CD4-positive, CD25-positive, alpha-beta regulatory T cell (primary cell): ENCODE results near the gene SART1. TPM values are rescaled to one million over a fixed set of nuclear protein-coding genes. Genes with fewer than 3 reads are reported as not detected.
A peak's percentile ranks its signal among the peaks of the same experiment; 100 is the strongest.

ENCODE experiments used
- ATAC-seq, 2 donors: fragments of 150-1000 bp; cut with Tn5 transposase; one replicate each; pipeline ENCODE4 v1.10.0; 2021; ENCODE audit warnings: low read depth in 2 of 2, moderate number of reproducible peaks in 2 of 2, moderate library complexity in 1 of 2
- DNase-seq, 3 donors: peaks; one replicate each; pipeline versions ENCODE4 v3.0.0 to v3.0.0-alpha.2; 2012 to 2022; ENCODE audit warnings: mixed read lengths in 1 of 3
- H3K27ac ChIP-seq: one replicate; pipeline ENCODE4 v1.7.0; 2013; ENCODE audit warnings: mild to moderate bottlenecking, low read length; ENCODE audit not compliant: insufficient read depth, poor library complexity, severe bottlenecking
- H3K27me3 ChIP-seq: one replicate; pipeline ENCODE4 v1.7.0; 2013; ENCODE audit warnings: low read length; ENCODE audit not compliant: control insufficient read depth, insufficient read depth
- H3K36me3 ChIP-seq: one replicate; pipeline ENCODE4 v1.7.0; 2013; ENCODE audit warnings: mild to moderate bottlenecking, low read length, moderate library complexity; ENCODE audit not compliant: control insufficient read depth, insufficient read depth
- H3K4me1 ChIP-seq: 2 replicates; pipeline ENCODE4 v1.7.0; 2013; ENCODE audit warnings: mild to moderate bottlenecking, low read length; ENCODE audit not compliant: insufficient read depth, control insufficient read depth, poor library complexity, severe bottlenecking
- H3K4me3 ChIP-seq: one replicate; pipeline ENCODE4 v1.7.0; 2013; ENCODE audit warnings: low read depth, mild to moderate bottlenecking, low read length, moderate library complexity
- H3K9me3 ChIP-seq, 2 experiments: 1 replicate in 1 of 2; 2 replicates in 1 of 2; pipeline ENCODE4 v1.7.0; 2013; ENCODE audit warnings: low read length in 2 of 2, mild to moderate bottlenecking in 1 of 2, moderate library complexity in 1 of 2; ENCODE audit not compliant: control insufficient read depth in 2 of 2
- H3K27ac Mint-ChIP-seq, 3 donors: one replicate each; pipeline ENCODE4 v1.8.0; 2020 to 2022; ENCODE audit warnings: mild to moderate bottlenecking in 3 of 3, mixed read lengths in 3 of 3, moderate library complexity in 2 of 3
- H3K27me3 Mint-ChIP-seq: one replicate; pipeline ENCODE4 v1.8.0; 2022; ENCODE audit warnings: mild to moderate bottlenecking, mixed read lengths
- H3K36me3 Mint-ChIP-seq: one replicate; pipeline ENCODE4 v1.8.0; 2020; ENCODE audit warnings: mixed read lengths
- H3K4me1 Mint-ChIP-seq, 4 donors: one replicate each; pipeline ENCODE4 v1.8.0; 2020 to 2022; ENCODE audit warnings: mixed read lengths in 4 of 4, mild to moderate bottlenecking in 1 of 4
- H3K4me3 Mint-ChIP-seq, 4 donors: one replicate each; pipeline ENCODE4 v1.8.0; 2020 to 2022; ENCODE audit warnings: mild to moderate bottlenecking in 4 of 4, mixed read lengths in 4 of 4, moderate library complexity in 3 of 4
- H3K9me3 Mint-ChIP-seq, 7 donors: one replicate each; pipeline ENCODE4 v1.8.0; 2020 to 2022; ENCODE audit warnings: mixed read lengths in 7 of 7, mild to moderate bottlenecking in 3 of 7, moderate library complexity in 2 of 7
- polyA plus RNA-seq, 4 donors: library from polyadenylated mRNA; unstranded; fragments of 300-500 nt; fragmentation: Illumina TruSeq; gene quantifications; one replicate each; pipeline ENCODE4 v1.2.3, GENCODE V29; 2021
- total RNA-seq: library from RNA; stranded (reverse); gene quantifications from one replicate; pipeline ENCODE4 v1.2.3, GENCODE V29; 2022

Gene SART1
- total and polyA plus RNA-seq, 5 donors from 2014 or later = 15.8 to 94.0 (median 21.6) TPM

- DNase-seq (no peak), ATAC-seq (no peak)
- no peak overlapping the region for H3K4me3 Mint-ChIP-seq
- Histone ChIP-seq H3K27ac (no peak overlapping the region), H3K4me1 (peaks cover under 1% of the 10 kb centered on the region), H3K9me3 (no peaks in the 10 kb centered on the region), H3K4me3 (no peak overlapping the region), H3K36me3 (no peaks in the 10 kb centered on the region), H3K27me3 (peaks cover 4% of the 10 kb centered on the region)
- peaks cover 4% of the 10 kb centered on the region for H3K27me3 Mint-ChIP-seq
- no peaks in the 10 kb centered on the region for H3K36me3 Mint-ChIP-seq
- no peaks in the 10 kb centered on the region for H3K9me3 Mint-ChIP-seq
- H3K4me1 Mint-ChIP-seq = peaks cover 0 to 8% (median 3%) of the 10 kb centered on the region in 4 donors
- H3K27ac Mint-ChIP-seq = no peak overlapping the region
These were observed 27.5 kb upstream of the SART1 start for GRCh38 chr11:65934014-65934413.

- no peak for DNase-seq
- Mint-ChIP-seq H3K9me3 (no peaks in the 10 kb centered on the region), H3K36me3 (no peaks in the 10 kb centered on the region), H3K27ac (no peak overlapping the region), H3K27me3 (peaks cover 4% of the 10 kb centered on the region), H3K4me3 (no peak overlapping the region), H3K4me1 (no peaks in the 10 kb centered on the region)
- no peak for ATAC-seq
- no peaks in the 10 kb centered on the region for H3K36me3 ChIP-seq
- H3K9me3 ChIP-seq = no peaks in the 10 kb centered on the region
- H3K4me3 ChIP-seq = no peak overlapping the region
- no peaks in the 10 kb centered on the region for H3K4me1 ChIP-seq
- no peak overlapping the region for H3K27ac ChIP-seq
- H3K27me3 ChIP-seq = peaks cover 4% of the 10 kb centered on the region
These were observed 23.8 kb upstream of the SART1 start for GRCh38 chr11:65937766-65938165.

DNA sequence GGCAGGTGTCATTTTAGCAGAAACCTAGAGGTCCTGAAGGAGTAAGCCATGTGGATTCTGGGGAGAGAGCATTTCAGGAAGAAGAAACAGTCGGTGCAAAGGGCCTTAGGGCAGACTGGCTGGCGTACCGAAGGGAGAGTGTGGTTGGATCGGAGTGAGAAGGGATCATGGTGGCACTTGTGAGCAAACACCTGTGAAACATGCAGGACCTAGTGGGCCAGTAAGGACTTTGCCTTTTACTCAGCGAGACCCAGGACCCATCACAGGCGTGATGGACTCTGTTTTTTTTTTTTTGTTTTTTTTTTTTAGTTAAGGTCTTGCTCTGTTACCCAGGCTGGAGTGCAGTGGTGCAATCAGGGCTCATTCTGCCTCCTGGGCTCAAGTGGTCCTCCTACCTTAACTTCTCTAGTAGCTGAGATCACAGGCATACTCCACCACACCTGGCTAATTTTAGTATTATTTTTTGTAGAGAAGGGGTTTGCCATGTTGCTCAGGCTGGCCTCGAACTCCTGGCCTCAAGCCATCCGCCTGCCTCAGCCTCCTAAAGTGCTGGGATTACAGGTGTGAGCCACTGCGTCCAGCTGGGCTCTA lies 19.7 kb upstream of the SART1 start:
- Mint-ChIP-seq H3K9me3 (no peaks in the 10 kb centered on the region), H3K4me3 (no peak overlapping the region), H3K27me3 (no peaks in the 10 kb centered on the region), H3K4me1 (no peaks in the 10 kb centered on the region), H3K27ac (peak overlapping the region in 1 of 3 donors; percentile 44), H3K36me3 (no peaks in the 10 kb centered on the region)
- Histone ChIP-seq H3K27me3 (peaks cover 4% of the 10 kb centered on the region), H3K27ac (no peak overlapping the region), H3K4me3 (no peak overlapping the region), H3K4me1 (no peaks in the 10 kb centered on the region), H3K36me3 (no peaks in the 10 kb centered on the region), H3K9me3 (no peaks in the 10 kb centered on the region)
- DNase-seq = no peak
- ATAC-seq = no peak

DNA sequence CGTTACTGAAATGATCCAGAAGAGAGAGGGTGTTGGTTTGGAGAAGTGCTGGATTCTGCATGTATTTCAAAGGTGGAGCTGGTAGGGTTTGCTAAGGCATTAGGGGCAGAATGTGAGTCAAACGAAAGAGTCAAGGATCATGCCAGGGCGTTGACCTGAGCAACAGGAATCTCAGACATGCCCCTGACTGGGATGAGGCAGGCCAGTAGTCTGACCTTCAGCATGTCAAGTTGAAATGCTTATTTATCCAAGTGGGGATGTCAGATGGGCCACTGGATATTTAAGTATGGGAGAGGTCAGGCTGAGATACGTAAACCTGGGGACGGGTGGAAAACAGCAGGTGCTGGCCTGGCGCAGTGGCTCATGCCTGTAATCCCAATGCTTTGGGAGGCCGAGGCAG lies 19.0 kb upstream of the SART1 start:
- no peak overlapping the region for H3K4me3 Mint-ChIP-seq
- DNase-seq = no peak
- no peaks in the 10 kb centered on the region for H3K36me3 ChIP-seq
- no peaks in the 10 kb centered on the region for H3K9me3 ChIP-seq
- ATAC-seq = no peak
- H3K27me3 ChIP-seq = peaks cover 2% of the 10 kb centered on the region
- no peak overlapping the region for H3K27ac ChIP-seq
- no peaks in the 10 kb centered on the region for H3K4me1 Mint-ChIP-seq
- no peaks in the 10 kb centered on the region for H3K9me3 Mint-ChIP-seq
- no peaks in the 10 kb centered on the region for H3K27me3 Mint-ChIP-seq
- no peaks in the 10 kb centered on the region for H3K36me3 Mint-ChIP-seq
- no peak overlapping the region for H3K4me3 ChIP-seq
- peak overlapping the region in 1 of 3 donors; percentile 9 for H3K27ac Mint-ChIP-seq
- no peaks in the 10 kb centered on the region for H3K4me1 ChIP-seq

GRCh38 chr11:65944191-65944590 lies 17.3 kb upstream of the SART1 start:
- Histone ChIP-seq H3K4me1 (no peaks in the 10 kb centered on the region), H3K9me3 (no peaks in the 10 kb centered on the region), H3K36me3 (no peaks in the 10 kb centered on the region), H3K4me3 (no peak overlapping the region), H3K27ac (no peak overlapping the region), H3K27me3 (no peaks in the 10 kb centered on the region)
- H3K36me3 Mint-ChIP-seq = no peaks in the 10 kb centered on the region
- H3K27me3 Mint-ChIP-seq = peaks cover 4% of the 10 kb centered on the region
- H3K9me3 Mint-ChIP-seq = no peaks in the 10 kb centered on the region
- H3K27ac Mint-ChIP-seq = no peak overlapping the region
- ATAC-seq (no peak), DNase-seq (no peak)
- H3K4me1 Mint-ChIP-seq = peaks cover 0 to 3% (median 0%) of the 10 kb centered on the region in 4 donors
- no peak overlapping the region for H3K4me3 Mint-ChIP-seq

DNA sequence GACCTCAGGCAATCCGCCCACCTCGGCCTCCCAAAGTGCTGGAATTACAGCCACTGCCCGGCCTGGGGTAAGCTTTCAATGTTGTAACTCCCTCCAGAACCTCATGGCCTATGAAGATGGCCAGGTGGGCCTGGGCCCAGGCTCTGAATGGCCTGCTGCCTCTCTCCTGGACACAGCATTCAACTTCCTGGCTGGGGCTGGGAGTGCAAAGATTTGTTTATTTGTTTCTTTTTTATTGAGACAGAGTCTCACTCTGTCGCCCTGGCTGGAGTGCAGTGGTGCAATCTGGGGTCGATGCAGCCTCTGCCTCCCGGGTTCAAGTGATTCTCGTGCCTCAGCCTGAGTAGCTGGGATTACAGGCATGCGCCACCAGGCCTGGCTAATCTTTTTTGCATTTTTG lies 16.8 kb upstream of the SART1 start:
- ATAC-seq = no peak
- H3K4me1 ChIP-seq = no peaks in the 10 kb centered on the region
- H3K27me3 ChIP-seq = no peaks in the 10 kb centered on the region
- H3K4me1 Mint-ChIP-seq = peaks cover 0 to 3% (median 0%) of the 10 kb centered on the region in 4 donors
- no peak overlapping the region for H3K4me3 ChIP-seq
- H3K27me3 Mint-ChIP-seq = peaks cover 5% of the 10 kb centered on the region
- H3K36me3 Mint-ChIP-seq = no peaks in the 10 kb centered on the region
- no peak overlapping the region for H3K27ac ChIP-seq
- H3K9me3 Mint-ChIP-seq = no peaks in the 10 kb centered on the region
- no peak overlapping the region for H3K27ac Mint-ChIP-seq
- DNase-seq = no peak
- H3K9me3 ChIP-seq = no peaks in the 10 kb centered on the region
- H3K4me3 Mint-ChIP-seq = no peak overlapping the region
- no peaks in the 10 kb centered on the region for H3K36me3 ChIP-seq

- H3K36me3 ChIP-seq = no peaks in the 10 kb centered on the region
- H3K27ac Mint-ChIP-seq = no peak within 1 kb of the TSS
- H3K27me3 ChIP-seq = no peaks in the 10 kb centered on the region
- H3K4me1 Mint-ChIP-seq = peaks cover 0 to 3% (median 0%) of the 10 kb centered on the region in 4 donors
- no peak within 1 kb of the TSS for H3K27ac ChIP-seq
- peaks cover 5% of the 10 kb centered on the region for H3K27me3 Mint-ChIP-seq
- ATAC-seq = no peak
- no peaks in the 10 kb centered on the region for H3K9me3 ChIP-seq
- H3K36me3 Mint-ChIP-seq = no peaks in the 10 kb centered on the region
- H3K4me1 ChIP-seq = no peaks in the 10 kb centered on the region
- no peak within 1 kb of the TSS for H3K4me3 Mint-ChIP-seq
- H3K9me3 Mint-ChIP-seq = no peaks in the 10 kb centered on the region
- DNase-seq = no peak
- no peak within 1 kb of the TSS for H3K4me3 ChIP-seq
These were observed 16.1 kb upstream of the SART1 start, which contains the start of gene TSGA10IP for GRCh38 chr11:65945430-65945911. Gene TSGA10IP (plus strand): TSS chr11:65945480. CDS start chr11:65945676, 196 bp downstream.

DNA sequence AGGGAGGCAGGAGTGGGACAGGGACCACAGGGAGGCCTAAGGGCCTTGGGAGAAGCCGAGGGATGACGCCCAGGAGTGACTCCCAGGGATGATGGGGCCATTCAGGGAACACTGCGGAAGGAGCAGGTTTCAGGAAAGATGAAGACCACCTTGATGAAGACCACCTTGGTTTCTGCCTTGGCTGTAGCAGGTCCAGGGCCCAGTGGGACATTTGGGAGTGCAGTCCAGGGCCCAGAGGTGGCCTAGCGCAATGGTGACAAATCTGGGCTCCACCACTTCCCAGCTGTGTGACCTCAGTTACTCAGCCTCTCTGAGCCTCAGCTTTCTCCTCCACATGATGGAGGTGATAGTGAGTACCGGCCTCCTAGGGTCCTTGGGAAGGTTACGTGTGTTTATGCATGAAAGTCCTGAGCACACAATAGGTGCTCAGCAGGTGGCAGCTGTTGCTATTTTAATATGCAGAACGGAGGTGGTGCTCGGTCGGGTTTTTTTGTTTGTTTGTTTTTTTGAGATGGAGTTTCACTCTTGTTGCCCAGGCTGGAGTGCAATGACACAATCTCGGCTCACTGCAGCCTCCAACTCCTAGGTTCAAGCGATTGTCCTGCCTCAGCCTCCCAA lies 15.5 kb upstream of the SART1 start:
- Mint-ChIP-seq H3K36me3 (no peaks in the 10 kb centered on the region), H3K4me1 (peaks cover 0 to 3% (median 0%) of the 10 kb centered on the region in 4 donors), H3K27me3 (peaks cover 5% of the 10 kb centered on the region), H3K9me3 (no peaks in the 10 kb centered on the region), H3K4me3 (no peak overlapping the region), H3K27ac (no peak overlapping the region)
- H3K36me3 ChIP-seq = no peaks in the 10 kb centered on the region
- DNase-seq = no peak
- no peak overlapping the region for H3K27ac ChIP-seq
- no peak overlapping the region for H3K4me3 ChIP-seq
- no peaks in the 10 kb centered on the region for H3K27me3 ChIP-seq
- ATAC-seq = no peak
- H3K4me1 ChIP-seq = no peaks in the 10 kb centered on the region
- H3K9me3 ChIP-seq = no peaks in the 10 kb centered on the region
